Measurements from ENCODE around the gene SUFU.

The SUFU gene

DNA sequence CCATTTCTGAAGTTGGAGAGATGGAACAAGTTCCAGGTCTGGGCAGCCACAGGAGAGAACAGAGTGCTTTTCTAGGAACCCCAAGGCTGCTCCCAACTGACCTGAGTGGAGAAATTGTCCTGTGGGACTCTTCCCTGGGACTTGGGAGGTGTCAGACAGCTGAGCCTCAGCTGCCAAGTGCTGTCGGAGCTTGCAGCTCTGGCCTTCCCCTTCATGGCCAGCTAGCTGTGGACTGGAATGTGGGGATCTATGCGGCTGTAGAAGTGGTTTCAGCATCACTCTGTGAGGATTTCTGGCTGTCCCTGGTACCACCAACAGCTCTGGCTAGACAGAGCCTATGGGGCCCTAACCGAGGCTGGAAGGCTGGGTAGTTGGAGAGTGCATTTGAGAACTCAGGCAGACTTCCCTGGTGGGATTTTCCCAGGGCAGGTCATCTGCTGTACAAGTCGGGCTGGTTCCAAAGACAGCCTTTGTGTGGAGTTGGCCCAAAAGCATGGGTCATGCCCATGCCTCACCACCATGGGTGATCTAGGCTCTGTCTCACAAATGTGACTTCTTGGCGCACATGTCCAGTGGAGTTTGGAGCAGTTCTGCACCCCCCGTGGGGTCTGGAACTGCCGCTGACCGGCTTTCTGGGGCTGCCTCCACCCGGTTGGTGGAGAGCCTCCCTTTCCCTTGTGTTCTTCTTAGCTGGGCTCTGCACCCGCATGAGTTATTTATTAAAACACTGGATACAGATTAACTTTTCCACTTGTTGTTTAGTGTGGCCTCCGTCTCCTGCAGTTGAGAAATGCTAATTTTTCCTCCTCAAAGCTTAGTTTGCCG lies 10.9 kb downstream of the SUFU start:
- H3K4me3 ChIP-seq (ENCODE audit: low read depth, low read length): no peak overlapping the region
- no peak for TF ChIP-seq CTCF (IDR thresholded peaks at IDR 0.05; ENCODE audit: low read depth, low read length, missing control alignments)
- no peak for DNase-seq (ENCODE audit: low read depth)

DNA sequence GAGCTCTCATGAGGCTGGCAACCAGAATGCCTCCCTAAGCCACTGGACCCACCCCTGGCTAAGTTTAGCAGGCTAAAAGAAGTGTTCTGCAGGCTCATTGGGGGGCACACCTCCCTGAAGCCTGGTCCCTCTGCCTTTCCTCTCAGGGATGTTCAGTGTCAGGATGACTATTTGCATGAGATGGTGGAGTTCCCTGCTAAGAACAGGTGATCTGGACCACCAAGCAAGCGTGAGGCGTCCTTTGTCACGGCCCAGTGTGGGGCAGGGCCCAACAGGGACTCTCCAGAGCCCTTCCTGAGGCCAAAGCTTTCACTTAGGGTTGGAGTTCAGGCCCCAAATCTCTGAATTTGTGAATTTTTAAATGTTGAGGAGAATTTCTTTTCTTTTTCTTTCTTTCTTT lies 12.0 kb downstream of the SUFU start:
- H3K4me3 ChIP-seq (ENCODE audit: low read depth, low read length): no peak overlapping the region
- DNase-seq (ENCODE audit: low read depth): no peak
- no peak for TF ChIP-seq CTCF (IDR thresholded peaks at IDR 0.05; ENCODE audit: low read depth, low read length, missing control alignments)

- DNase-seq (ENCODE audit: low read depth): no peak
- TF ChIP-seq CTCF (IDR thresholded peaks at IDR 0.05; ENCODE audit: low read depth, low read length, missing control alignments): no peak
Measured at GRCh38 chr10:102517553-102517952, 13.8 kb downstream of the SUFU start.

GRCh38 chr10:102519246-102519825 lies 15.6 kb downstream of the SUFU start:
- no peak overlapping the region for H3K4me3 ChIP-seq (ENCODE audit: low read depth, low read length)
- no peak for DNase-seq (ENCODE audit: low read depth)
- no peak for TF ChIP-seq CTCF (IDR thresholded peaks at IDR 0.05; ENCODE audit: low read depth, low read length, missing control alignments)

More at GRCh38 chr10:102517553-102517952, 13.8 kb downstream of the SUFU start:
- H3K4me3 ChIP-seq (ENCODE audit: low read depth, low read length): no peak overlapping the region

GRCh38 chr10:102522874-102523249 lies 19.1 kb downstream of the SUFU start:
- TF ChIP-seq CTCF (IDR thresholded peaks at IDR 0.05; ENCODE audit: low read depth, low read length, missing control alignments): no peak
- DNase-seq (ENCODE audit: low read depth): no peak
- H3K4me3 ChIP-seq (ENCODE audit: low read depth, low read length): no peak overlapping the region

DNA sequence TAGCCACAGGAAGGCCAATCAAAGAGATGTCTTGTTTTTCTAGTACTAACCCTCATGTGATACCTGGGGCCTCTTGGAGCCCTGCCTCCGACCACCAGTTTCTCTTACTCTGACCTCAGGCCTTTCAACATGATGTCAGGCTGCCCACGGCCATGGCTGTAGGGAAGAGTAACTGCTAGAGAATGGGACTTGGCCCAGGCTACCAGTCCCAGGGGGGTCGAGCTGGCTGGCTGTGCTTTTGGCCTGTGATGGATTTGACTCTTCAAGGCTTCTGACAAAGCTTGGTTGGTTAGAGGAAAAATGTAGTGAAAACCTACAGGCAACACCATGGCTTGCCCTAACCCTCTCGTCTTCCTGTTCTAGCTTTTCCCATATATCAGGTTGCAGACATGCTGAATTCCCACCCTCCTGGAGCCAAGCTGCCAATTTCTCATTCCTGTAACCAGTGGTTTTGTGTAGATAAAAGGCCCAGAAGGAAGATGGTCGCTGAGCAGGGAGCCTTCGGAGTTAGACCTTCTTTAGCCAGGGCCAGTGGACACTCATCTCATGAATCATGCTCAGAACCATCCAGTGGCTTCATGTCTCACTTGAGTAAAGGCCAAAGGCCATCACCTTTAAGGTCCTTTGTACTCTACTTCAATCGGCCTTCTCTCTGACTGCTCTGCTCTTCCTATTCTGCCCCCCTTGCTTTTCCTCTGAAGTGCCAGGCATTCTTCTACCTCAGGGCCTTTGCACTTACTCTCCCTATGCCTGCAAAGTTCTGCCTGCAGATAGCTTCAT lies 19.7 kb downstream of the SUFU start:
- H3K4me3 ChIP-seq (ENCODE audit: low read depth, low read length): no peak overlapping the region
- TF ChIP-seq CTCF (IDR thresholded peaks at IDR 0.05; ENCODE audit: low read depth, low read length, missing control alignments): no peak
- no peak for DNase-seq (ENCODE audit: low read depth)

Data from GM12864 (cell line).